GM19438 (cell line): ENCODE data around the gene ECHS1.
"Not testable (repeated sequence)": the region's sequence is repeated elsewhere in the genome, so short reads cannot be mapped to it uniquely, and the experiment has no call there.

ENCODE experiments used
- ATAC-seq: cut with Tn5 transposase; IDR thresholded peaks from one replicate; pipeline ENCODE4 v1.9.1; 2021; ENCODE audit warnings: low read depth; ENCODE audit not compliant: unreplicated experiment

Gene ECHS1

DNA sequence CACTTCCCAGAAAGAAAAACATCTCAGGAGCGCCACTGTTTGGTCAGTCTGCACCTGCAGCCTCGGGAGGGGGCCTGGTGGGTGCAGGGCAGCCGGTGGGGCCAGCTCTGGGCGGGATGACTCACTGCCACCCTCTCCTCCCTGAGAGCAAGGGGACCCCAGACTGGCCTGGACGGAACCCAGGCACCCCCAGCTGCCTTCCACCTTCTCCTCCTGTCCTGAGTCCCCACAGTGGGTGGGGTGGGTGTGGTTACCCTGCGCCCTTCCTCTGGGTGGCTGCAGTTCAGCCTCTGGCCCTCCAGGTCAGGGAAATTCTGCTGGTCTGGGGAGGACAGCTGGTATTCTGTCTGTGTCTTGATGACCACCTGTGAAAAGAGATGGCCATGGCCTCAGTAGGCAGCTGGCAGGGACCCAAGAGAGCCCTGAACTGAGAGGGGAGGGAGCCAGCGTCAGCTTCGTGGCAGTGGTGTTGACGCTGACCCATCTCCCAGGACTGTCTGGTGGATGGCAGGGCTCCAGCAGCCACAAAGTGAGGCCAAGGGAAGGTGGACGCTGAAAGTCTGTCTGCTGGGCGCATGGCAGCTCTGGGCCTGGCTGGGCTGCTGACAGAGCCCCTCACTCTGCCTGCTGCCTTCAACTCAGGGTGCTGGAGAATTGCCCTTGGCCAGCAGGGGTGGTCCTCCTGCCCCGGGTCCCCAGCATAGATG lies 45.4 kb downstream of the ECHS1 start:
- ATAC-seq, result no peak

- ATAC-seq, result no peak
These were observed 46.2 kb downstream of the ECHS1 start for GRCh38 chr10:133326745-133327650.

GRCh38 chr10:133326223-133326551 lies 47.0 kb downstream of the ECHS1 start:
- ATAC-seq, result no peak

DNA sequence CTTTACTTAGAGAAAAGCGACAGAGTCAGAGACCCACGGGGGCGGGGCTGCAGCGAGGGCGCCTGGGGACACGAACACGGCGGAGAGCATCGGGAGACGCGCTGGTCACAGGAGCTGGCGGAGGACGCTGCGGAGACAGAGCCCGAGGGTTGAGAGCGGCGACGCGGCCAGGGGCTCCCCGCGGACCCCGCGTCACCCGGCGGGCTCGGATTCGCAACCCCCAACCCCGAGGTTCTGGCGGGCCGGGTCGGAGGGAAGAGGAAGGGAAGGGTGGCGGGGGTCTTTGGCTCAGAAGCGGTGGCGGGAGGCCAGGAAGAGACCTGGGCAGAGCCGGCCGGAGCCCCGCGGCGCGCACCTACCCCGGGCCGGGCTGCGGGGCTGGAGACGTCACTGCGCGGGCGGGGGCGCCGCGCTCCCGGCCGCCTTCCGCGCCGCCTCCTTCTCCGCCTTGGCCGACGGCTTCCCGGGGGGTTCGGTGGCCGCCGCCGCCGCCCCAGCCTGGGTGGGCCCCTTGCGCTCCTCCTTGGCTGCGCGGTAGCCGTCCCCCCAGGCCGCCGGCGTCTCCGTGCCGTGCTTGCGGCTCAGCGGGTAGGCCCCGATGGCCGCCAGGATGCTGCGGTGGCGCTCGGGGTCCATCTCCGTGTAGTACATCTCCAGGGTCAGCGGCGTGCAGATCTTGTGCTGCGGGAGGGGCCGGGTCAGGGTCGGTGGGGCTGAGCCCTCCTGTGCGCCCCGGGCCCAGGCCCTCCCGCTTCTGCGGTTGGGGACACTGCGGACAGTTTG lies 47.5 kb downstream of the ECHS1 start:
- ATAC-seq, result no peak

- ATAC-seq, result peak; percentile 8
These were observed 48.3 kb downstream of the ECHS1 start for GRCh38 chr10:133324857-133325260.

DNA sequence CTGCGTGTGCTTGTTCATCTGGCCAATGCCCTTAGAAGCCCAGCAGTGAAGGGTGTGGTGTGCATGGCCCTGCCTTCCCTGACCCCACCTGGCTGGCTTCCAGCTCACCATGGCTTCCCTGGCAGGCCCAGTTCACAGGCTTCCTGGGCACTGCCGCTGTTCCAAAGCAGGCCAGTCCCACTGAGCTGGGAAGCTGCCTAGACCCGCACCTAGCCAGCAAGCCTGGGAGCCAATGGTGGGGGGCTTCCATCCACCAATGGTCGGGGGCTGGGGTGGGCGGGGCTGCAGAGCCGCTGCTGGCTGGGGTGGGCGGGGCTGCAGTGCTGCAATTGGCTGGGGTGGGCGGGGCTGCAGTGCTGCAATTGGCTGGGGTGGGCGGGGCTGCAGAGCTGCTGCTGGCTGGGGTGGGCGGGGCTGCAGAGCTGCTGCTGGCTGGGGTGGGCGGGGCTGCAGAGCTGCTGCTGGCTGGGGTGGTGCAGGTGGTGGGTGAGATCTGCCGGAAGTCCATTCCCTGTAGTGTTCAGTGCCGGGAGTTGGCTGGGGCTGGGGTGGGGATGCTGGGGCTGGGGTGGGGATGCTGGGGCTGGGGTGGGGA lies 48.9 kb downstream of the ECHS1 start:
- peak; percentile 52 for ATAC-seq

GRCh38 chr10:133322064-133322709 lies 51.0 kb downstream of the ECHS1 start:
- ATAC-seq, result not testable (repeated sequence)

DNA sequence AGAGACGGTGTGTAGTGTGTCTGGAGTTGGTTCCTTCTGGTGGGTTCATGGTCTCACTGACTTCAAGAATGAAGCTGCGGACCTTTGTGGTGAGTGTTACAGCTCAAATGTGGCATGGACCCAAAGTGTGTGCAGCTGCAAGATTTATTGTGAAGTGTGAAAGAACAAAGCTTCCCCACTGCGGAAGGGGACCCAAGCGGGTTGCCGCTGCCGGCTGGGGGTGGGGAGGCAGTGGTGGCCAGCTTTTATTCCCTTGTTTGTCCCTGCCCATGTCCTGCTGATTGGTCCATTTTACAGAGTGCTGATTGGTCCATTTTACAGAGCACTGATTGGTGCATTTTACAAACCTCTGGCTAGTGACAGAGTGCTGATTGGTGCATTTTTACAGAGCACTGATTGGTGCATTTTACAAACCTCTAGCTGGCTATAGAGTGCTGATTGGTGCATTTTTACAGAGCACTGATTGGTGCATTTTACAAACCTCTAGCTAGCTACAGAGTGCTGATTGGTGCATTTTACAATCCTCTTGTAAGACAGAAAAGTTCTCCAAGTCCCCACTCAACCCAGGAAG lies 52.2 kb downstream of the ECHS1 start:
- ATAC-seq, result not testable (repeated sequence)

DNA sequence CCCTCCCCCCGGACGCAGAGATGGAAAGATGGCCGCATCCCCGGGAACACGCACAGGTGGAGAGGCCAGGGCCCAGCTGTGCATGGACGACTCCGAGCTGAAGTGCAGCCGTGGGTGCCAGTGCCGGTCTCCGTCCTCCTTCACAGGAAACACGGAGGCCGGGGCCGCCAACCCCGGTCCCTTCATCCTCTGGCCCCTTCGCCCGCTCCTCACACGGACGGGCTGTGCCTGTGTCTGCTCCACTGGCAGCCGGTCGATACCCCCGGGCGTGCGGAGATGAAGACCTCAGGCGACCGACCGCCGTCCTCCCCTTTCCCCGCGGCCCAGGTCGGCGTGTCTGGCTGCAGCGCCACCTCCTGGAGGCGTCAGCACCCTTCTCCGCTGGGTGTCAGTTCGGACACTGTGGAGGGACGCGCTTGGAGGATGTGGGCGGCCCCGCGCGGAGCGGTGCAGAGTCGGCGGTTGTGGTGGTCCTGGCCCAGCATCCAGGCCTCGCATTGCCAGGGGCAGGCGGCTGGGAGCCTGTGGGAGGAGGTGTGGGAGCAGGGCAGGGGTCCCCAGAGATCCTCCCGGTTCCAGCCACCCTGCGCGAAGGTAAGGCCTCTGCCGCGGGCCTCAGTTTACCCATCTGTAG lies 54.5 kb downstream of the ECHS1 start:
- peak; percentile 92 for ATAC-seq

DNA sequence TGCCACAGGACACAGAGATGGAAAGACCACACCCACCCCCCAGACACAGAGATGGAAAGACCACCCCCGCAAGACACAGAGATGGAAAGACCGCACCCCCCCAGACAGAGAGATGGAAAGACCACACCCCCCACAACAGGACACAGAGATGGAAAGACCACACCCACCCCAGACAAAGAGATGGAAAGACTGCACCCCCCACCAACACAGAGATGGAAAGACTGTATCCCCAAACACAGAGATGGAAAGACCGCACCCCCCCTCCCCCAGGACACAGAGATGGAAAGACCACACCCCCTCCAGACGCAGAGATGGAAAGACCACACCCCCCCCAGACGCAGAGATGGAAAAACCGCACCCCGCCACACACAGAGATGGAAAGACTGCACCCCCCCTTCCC lies 56.4 kb downstream of the ECHS1 start:
- ATAC-seq, result no peak

DNA sequence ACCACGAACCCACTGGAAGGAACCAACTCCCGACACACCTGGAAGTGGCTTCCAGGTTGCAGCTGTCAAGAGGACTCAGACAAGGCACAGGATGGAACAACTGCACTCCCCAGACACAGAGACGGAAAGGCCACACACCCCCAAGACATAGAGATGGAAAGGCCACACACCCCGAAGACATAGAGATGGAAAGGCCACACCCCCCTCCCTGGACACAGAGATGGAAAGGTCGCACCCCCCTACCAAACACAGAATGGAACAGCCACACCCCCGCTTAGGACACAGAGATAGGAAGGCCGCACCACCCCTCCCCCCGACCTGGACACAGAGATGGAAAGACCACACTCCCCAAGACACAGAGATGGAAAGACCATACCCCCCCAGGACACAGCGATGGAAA lies 56.9 kb downstream of the ECHS1 start:
- no peak for ATAC-seq

DNA sequence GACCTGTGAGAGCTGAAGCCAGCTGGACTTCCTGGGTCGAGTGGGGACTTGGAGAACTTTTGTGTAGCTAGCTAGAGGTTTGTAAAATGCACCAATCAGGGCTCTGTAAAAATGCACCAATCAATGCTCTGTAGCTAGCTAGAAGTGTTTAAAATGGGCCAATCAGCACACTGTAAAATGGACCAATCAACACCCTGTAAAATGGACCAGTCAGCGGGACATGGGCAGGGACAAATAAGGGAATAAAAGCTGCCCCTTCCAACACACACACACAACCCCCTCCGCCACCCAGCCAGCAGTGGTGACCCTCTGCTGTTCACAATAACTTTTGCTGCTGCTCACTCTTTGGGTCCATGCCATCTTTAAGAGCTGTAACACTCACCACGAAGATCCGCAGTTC lies 57.3 kb downstream of the ECHS1 start:
- ATAC-seq, result no peak

GRCh38 chr10:133314911-133315310 lies 58.2 kb downstream of the ECHS1 start:
- no peak for ATAC-seq

GRCh38 chr10:133313192-133313591 lies 60.0 kb downstream of the ECHS1 start:
- no peak for ATAC-seq

- ATAC-seq, result no peak
These were observed 60.4 kb downstream of the ECHS1 start for GRCh38 chr10:133312769-133313145.
